AG10803 (cell line): ENCODE results near the gene DENND2D.

ENCODE experiments used
- DNase-seq: peaks from one replicate; pipeline ENCODE4 v3.0.0; 2010; ENCODE audit warnings: low read depth
- H3K4me3 ChIP-seq: 2 replicates; pipeline ENCODE4 v1.5.1; 2011; ENCODE audit warnings: mild to moderate bottlenecking, low read length, control low read depth
- CTCF ChIP-seq: conservative IDR thresholded peaks from 2 replicates; pipeline ENCODE4 v1.5.1; 2011; ENCODE audit warnings: mild to moderate bottlenecking, low read length, control low read depth, inconsistent platforms

DENND2D gene

GRCh38 chr1:111142356-111142975 lies 58.0 kb downstream of the DENND2D start:
- no peak for DNase-seq
- no peak overlapping the region for H3K4me3 ChIP-seq
- no peak for TF ChIP-seq CTCF

DNA sequence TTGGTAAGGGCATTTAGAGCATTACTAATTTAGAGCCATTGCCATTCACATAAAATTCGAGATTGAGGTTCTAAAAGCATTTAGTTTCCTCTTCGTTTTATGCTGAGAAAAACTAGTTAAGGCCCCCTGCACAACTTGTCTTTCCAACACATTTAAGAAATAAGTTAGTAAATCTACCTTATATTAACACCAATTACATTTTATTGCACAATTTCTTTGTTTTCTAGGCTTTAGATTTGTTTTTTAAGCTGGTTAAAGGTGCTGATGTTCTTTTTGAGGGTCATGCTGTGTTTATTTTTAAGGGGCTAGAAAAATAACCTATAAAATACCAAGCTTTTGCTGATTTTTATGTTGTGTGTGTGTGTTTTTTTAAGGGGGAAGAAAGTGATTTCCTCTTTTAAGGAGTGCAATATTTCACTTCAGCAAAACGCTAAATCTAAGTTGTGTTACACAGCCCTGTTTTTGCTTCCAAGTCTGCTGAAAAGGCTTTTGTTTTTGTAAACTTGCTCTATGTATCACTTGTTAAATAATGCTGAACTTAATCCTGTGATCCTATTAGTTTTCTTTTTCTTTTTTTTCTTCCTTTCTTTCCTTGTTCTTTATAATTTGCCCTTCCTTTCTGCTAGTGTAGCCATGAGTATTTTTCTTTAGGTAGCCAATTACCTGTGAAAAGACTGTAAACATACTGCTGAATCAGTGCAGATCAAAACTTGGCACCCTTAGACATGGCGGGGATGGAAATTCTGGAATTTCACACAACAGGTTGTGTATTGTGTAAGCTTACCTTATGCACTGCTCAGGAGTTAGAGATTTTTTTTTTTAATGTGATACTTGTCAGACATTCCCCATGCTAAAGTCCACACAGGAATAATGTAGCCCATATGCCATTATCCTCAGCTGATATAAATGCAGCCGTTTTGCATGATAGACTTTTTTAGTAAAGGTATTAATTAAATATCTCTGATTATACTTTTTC lies 58.9 kb downstream of the DENND2D start:
- DNase-seq: no peak
- peak overlapping the region; percentile 87 for H3K4me3 ChIP-seq
- no peak for TF ChIP-seq CTCF

GRCh38 chr1:111140680-111140967 lies 59.8 kb downstream of the DENND2D start:
- H3K4me3 ChIP-seq: peak overlapping the region; percentile 87
- peak; percentile 76 for DNase-seq
- TF ChIP-seq CTCF: no peak

DNA sequence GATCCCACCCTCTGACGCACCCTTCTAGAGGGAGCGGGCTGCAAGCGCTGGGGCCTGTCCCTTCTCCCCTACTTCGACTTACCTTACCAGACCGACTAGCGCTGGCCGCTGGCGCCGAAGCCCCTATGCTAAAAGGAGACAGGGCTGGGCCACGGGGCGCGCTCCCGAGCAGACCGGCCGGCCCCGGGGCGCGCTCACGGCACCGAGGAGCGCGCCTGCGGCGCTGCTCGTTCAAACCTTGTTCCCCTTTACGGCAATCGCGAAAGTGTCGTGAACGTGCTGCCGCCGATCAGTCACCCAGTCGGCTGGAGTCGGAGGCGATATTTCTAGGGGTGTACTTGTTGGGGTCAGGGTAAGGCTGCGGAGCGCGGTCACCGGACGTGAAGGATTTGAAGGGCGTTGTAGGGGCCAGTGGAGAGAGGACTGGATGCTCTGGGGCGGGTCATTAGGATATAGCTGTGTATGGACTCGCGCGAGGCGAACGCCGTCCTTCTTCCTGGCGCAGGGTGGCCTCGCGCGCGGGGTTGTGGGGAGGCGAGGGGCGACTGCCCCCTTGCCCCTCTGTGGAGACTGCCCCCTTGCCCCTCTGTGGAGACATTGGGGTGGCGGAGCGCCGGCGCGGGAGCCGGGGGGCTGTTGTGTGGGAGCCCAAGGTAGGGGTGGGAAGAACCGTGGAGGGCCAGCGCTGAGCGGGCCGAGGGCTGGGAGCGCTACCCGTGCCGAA lies 60.3 kb downstream of the DENND2D start, which contains the start of the genes CEPT1 and DRAM2:
Gene CEPT1 (plus strand): TSS at position 268 of the 724 bp plus-strand sequence. CDS start 7,492 bp downstream, outside the sequence.
Gene DRAM2 (minus strand): TSS at position 138 of the 724 bp plus-strand sequence. CDS start 8,539 bp downstream, outside the sequence.
- TF ChIP-seq CTCF: no peak
- DNase-seq: peak; percentile 96
- peak within 1 kb of the TSS; percentile 87 for H3K4me3 ChIP-seq

DNA sequence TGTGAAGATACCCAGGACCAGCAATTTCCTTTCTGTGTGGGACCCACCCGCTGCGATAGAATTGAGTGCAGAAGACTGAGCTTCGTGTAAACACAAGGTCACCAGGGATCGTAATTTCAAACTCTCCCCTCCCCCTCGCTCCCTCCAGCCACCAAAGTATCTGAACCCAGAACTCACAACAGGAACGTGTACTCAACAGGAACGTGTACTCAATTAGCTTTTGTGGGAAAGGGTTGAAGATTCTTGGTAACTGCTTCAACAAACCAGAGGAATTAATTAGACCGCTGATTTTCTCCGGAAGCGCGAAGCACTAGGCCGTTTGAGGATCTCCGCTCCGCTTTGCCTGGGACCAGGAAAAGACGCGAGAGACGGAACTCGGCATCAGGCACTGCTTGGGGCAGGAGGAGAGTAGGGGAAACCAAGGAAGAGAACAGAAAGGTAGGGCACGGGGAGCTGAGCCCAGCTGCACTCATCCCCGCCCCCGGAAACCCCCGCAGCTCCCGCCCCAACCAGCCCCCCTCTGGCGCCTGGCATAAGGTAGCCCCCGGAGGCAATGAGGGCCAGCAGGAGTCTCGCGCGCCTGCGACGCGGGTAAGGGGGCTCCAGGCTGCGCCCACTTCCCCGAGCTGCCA lies 61.0 kb downstream of the DENND2D start:
- peak; percentile 44 for DNase-seq
- TF ChIP-seq CTCF: no peak
- peak overlapping the region; percentile 87 for H3K4me3 ChIP-seq
